Erythroblast (primary cell): Measurements from ENCODE around the gene BMERB1.

Experiments used
- GATA1 ChIP-seq: IDR thresholded peaks from 2 replicates; pipeline ENCODE4 v1.6.1; 2011; ENCODE audit warnings: low read depth, mild to moderate bottlenecking, control low read depth, low read length, moderate library complexity
- POLR2A ChIP-seq: IDR thresholded peaks from 2 replicates; pipeline ENCODE4 v1.6.1; 2011; ENCODE audit warnings: mild to moderate bottlenecking, low read length

DNA sequence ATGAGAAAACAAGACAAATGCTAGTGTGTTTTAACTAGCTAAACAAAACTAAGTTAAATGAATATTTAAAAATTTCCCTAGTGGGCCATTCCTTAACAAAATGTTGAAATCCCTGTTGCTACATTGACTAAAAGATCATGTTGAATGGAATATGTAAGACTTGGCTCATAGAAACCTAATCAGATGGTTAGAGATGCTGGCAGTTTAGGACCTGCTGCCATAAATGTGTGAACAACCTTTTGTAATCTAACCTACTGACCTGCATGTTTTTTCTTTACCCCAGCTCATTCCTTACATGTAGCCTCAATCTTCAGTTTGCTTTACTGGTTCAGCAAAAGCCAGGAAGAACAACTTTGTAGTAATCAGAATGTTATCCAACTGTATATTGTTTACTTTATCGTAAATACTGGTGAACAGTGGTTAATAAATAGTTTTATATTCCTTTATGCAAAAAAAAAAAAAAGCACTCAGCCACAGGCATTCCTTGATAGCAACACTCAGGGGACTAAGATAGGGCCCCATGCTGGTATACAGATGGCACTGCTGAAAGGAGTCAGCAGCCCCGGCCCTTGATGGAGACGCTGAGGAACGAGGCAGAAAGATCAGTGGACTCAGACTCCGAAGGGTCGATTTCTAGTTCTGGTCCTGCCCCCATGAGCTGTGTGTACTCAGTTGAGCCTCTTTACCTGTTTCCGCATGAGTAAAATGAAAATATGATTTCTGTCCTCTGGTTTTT lies 130.4 kb downstream of the BMERB1 start:
- TF ChIP-seq POLR2A (no peak), GATA1 (no peak)
